OCI-M2 (cell line): ENCODE results near the gene ASIC4.

Experiments
- DNase-seq: peaks from one replicate; lab custom pipeline; 2025; ENCODE audit not compliant: unreplicated experiment; lab: John Stamatoyannopoulos, UW

ASIC4 gene

GRCh38 chr2:219566640-219567039 is 52.4 kb downstream of the ASIC4 start:
- DNase-seq: no peak

GRCh38 chr2:219567131-219567530 is 52.8 kb downstream of the ASIC4 start:
- no peak for DNase-seq

- DNase-seq: no peak
Measured at GRCh38 chr2:219567791-219568361, 53.6 kb downstream of the ASIC4 start.

- DNase-seq: no peak
Measured at GRCh38 chr2:219569041-219569440, 54.8 kb downstream of the ASIC4 start.

GRCh38 chr2:219569635-219570034 is 55.4 kb downstream of the ASIC4 start:
- DNase-seq: no peak

- no peak for DNase-seq
Measured at GRCh38 chr2:219570194-219570923, 56.1 kb downstream of the ASIC4 start.

- DNase-seq: no peak
Measured at GRCh38 chr2:219570924-219571310, 56.6 kb downstream of the ASIC4 start.

- DNase-seq: no peak
Measured at GRCh38 chr2:219571311-219572236, 57.3 kb downstream of the ASIC4 start, which contains the start of gene OBSL1. Gene OBSL1 (minus strand): TSS chr2:219571539. CDS start chr2:219571232, 307 bp downstream.

- DNase-seq: no peak
Measured at GRCh38 chr2:219572237-219573001, 58.1 kb downstream of the ASIC4 start, which contains the start of gene INHA. Gene INHA (plus strand): TSS chr2:219572310. CDS start chr2:219572375, 65 bp downstream.

- DNase-seq: no peak
Measured at GRCh38 chr2:219573166-219573565, 58.9 kb downstream of the ASIC4 start.

GRCh38 chr2:219574484-219575311 is 60.4 kb downstream of the ASIC4 start:
- no peak for DNase-seq

GRCh38 chr2:219575566-219576504 is 61.6 kb downstream of the ASIC4 start:
- no peak for DNase-seq

GRCh38 chr2:219576505-219577388 is 62.5 kb downstream of the ASIC4 start:
- no peak for DNase-seq

- DNase-seq: no peak
Measured at GRCh38 chr2:219578811-219579613, 64.7 kb downstream of the ASIC4 start.

GRCh38 chr2:219581346-219581745 is 67.1 kb downstream of the ASIC4 start:
- no peak for DNase-seq
